ENCODE measurements around the gene RGL4.
"Not testable (repeated sequence)": the region's sequence is repeated elsewhere in the genome, so short reads cannot be mapped to it uniquely, and the experiment has no call there.

RGL4 gene, protein sequence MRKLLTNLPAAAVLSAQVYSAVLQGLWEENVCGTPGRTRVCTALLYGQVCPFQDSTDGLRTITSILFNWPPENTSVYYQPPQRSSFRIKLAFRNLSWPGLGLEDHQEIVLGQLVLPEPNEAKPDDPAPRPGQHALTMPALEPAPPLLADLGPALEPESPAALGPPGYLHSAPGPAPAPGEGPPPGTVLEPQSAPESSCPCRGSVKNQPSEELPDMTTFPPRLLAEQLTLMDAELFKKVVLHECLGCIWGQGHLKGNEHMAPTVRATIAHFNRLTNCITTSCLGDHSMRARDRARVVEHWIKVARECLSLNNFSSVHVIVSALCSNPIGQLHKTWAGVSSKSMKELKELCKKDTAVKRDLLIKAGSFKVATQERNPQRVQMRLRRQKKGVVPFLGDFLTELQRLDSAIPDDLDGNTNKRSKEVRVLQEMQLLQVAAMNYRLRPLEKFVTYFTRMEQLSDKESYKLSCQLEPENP

DNA sequence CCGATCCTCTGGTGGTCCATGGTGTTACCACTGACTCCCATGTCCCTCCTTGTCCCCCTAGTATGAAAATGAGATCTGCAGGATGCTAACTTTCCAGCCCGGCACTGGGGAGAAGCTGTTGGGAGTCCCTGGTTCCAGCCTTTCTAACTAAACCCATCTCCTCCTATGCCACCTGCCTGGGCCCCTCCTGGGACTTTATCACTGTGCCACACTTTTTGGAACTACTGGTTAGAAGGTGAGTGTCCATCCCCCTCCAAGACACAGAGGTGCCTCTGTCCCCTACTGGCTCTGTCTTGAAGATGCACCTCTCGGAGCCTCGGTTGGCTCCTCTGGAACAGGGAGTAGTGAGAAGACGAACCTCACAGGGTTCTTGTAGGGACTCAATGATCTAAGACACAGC lies at the start of gene RGL4:
Gene RGL4, plus strand, starts transcription at position 301 of the 400 bp plus-strand sequence. CDS start 1,018 bp downstream, outside the sequence.
- no peak within 1 kb of the TSS for H3K9ac ChIP-seq (ENCODE audit: low read length)
- H3K36me3 ChIP-seq (ENCODE audit: insufficient read depth, low read length) = peaks cover 38% of the 10 kb centered on the region
- no peaks in the 10 kb centered on the region for H3K27me3 ChIP-seq (ENCODE audit: control insufficient read depth in 1 of 2, insufficient read depth in 2 of 2, low read length in 2 of 2)
- H3K4me1 ChIP-seq (ENCODE audit: insufficient read depth, low read length) = no peaks in the 10 kb centered on the region
- H3K27ac ChIP-seq (ENCODE audit: low read depth, low read length) = no peak within 1 kb of the TSS
- no peak within 1 kb of the TSS for H3K4me3 ChIP-seq (ENCODE audit: low read depth in 1 of 2, low read length in 2 of 2)
- no peaks in the 10 kb centered on the region for H3K9me3 ChIP-seq (ENCODE audit: low read length)

DNA sequence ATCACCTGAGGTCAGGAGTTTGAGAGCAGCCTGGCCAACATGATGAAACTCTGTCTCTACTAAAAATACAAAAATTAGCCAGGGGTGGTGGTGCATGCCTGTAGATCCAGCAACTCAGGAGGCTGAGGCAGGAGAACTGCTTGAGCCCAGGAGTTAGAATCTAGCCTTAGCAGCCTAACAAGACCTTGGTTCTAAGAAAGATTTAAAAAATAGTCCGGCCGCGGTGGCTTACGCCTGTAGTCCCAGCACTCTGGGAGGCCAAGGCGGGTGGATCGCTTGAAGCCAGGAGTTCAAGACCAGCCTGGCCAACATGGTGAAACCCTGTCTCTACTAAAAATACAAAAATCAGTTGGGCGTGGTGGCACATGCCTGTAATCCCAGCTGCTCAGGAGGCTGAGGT lies 44.3 kb upstream of the RGL4 start:
- H3K4me3 ChIP-seq (ENCODE audit: low read depth in 1 of 2, low read length in 2 of 2); H3K4me1 ChIP-seq (ENCODE audit: insufficient read depth, low read length); H3K27ac ChIP-seq (ENCODE audit: low read depth, low read length); H3K36me3 ChIP-seq (ENCODE audit: insufficient read depth, low read length); H3K27me3 ChIP-seq (ENCODE audit: control insufficient read depth in 1 of 2, insufficient read depth in 2 of 2, low read length in 2 of 2); H3K9ac ChIP-seq (ENCODE audit: low read length); H3K9me3 ChIP-seq (ENCODE audit: low read length): not testable (repeated sequence)

DNA sequence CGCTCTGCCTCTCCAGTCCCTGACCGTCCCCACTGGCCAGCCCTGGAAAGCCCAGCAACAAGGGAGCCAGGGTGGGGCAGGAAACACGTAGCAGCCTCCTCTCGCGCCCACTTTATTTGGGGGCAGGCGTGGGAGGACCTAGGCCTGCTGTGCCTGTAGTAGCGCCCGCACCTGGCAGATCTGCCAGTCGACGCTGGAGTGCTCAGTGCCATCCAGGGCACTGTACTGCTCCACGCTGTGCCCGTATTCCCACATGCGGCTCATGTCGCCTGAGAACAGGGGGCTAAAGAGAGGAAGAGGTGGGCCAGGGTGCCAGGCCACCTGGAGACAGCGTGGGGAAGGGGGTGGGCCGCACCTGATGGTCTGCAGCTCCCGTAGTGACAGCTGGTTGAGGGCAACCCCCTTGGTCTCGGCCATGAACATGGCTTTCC lies 41.7 kb upstream of the RGL4 start:
- Histone ChIP-seq H3K36me3 (ENCODE audit: insufficient read depth, low read length) (no peaks in the 10 kb centered on the region), H3K4me1 (ENCODE audit: insufficient read depth, low read length) (no peaks in the 10 kb centered on the region), H3K9me3 (ENCODE audit: low read length) (no peaks in the 10 kb centered on the region), H3K9ac (ENCODE audit: low read length) (no peak overlapping the region), H3K4me3 (ENCODE audit: low read depth in 1 of 2, low read length in 2 of 2) (no peak overlapping the region), H3K27me3 (ENCODE audit: control insufficient read depth in 1 of 2, insufficient read depth in 2 of 2, low read length in 2 of 2) (no peaks in the 10 kb centered on the region), H3K27ac (ENCODE audit: low read depth, low read length) (no peak overlapping the region)

DNA sequence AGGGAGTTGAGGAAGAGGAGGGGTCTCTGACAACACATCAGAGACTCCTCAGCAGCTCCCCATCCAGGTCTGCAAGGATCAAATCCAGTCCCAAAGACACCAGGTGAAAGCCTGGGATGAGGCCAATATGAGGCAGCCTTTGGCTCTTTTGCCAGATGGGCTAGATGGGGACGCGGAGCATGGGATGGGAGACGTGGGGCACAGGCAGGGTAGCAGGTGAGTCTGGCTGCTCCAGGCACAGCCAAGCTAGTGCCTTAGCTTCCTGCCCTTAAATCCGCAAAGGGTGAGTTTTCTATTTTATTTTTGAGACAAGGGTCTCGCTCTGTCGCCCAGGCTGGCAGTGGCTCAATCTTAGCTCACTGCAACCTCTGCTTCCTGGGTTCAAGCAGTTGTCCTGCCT lies 39.1 kb upstream of the RGL4 start:
- Histone ChIP-seq H3K27ac (ENCODE audit: low read depth, low read length) (no peak overlapping the region), H3K36me3 (ENCODE audit: insufficient read depth, low read length) (no peaks in the 10 kb centered on the region), H3K9ac (ENCODE audit: low read length) (no peak overlapping the region), H3K9me3 (ENCODE audit: low read length) (no peaks in the 10 kb centered on the region), H3K27me3 (ENCODE audit: control insufficient read depth in 1 of 2, insufficient read depth in 2 of 2, low read length in 2 of 2) (no peaks in the 10 kb centered on the region), H3K4me3 (ENCODE audit: low read depth in 1 of 2, low read length in 2 of 2) (no peak overlapping the region), H3K4me1 (ENCODE audit: insufficient read depth, low read length) (no peaks in the 10 kb centered on the region)

DNA sequence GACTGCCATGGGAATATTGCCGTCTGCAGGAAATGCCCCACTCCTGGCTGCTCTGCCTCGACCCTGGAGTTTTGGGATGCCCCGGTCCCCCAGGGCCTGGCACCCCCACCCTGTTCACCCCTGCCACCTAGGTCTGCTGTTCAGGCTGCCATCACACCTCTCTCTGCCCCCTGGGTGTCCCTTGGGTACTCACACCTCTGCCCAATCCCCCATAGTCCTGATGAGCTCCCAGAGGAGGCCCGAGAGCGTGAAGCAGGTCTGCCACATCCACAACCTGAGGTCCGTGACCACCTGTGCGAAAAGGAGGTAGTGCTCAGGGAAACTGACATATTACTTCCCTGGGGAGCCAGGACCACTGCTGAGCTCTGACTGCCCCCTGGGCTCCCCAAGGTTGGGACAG lies 38.5 kb upstream of the RGL4 start:
- no peaks in the 10 kb centered on the region for H3K9me3 ChIP-seq (ENCODE audit: low read length)
- H3K36me3 ChIP-seq (ENCODE audit: insufficient read depth, low read length) = no peaks in the 10 kb centered on the region
- H3K27me3 ChIP-seq (ENCODE audit: control insufficient read depth in 1 of 2, insufficient read depth in 2 of 2, low read length in 2 of 2) = no peaks in the 10 kb centered on the region
- no peaks in the 10 kb centered on the region for H3K4me1 ChIP-seq (ENCODE audit: insufficient read depth, low read length)
- no peak overlapping the region for H3K4me3 ChIP-seq (ENCODE audit: low read depth in 1 of 2, low read length in 2 of 2)
- no peak overlapping the region for H3K27ac ChIP-seq (ENCODE audit: low read depth, low read length)
- no peak overlapping the region for H3K9ac ChIP-seq (ENCODE audit: low read length)

DNA sequence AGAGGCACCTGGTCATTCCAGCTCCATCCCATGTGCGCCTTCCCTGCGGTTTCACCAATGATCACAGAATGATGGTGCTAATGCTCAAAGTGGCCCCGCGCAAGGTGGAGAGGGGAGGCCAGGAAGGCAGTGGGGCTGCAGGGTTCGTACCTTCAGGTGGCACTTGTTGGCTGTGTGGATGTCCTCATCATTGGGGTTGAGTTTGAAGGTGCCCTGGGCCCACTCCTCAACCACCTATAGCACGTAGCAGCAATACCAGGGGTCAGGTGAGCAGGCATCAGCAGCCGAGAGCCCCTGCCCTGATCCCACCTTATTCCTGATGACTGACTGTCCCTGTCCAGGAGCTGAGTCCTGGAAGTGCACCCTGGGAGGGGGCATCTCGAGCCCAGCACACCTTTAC lies 38.1 kb upstream of the RGL4 start:
- Histone ChIP-seq H3K9ac (ENCODE audit: low read length) (no peak overlapping the region), H3K9me3 (ENCODE audit: low read length) (no peaks in the 10 kb centered on the region), H3K27me3 (ENCODE audit: control insufficient read depth in 1 of 2, insufficient read depth in 2 of 2, low read length in 2 of 2) (no peaks in the 10 kb centered on the region), H3K4me1 (ENCODE audit: insufficient read depth, low read length) (no peaks in the 10 kb centered on the region), H3K4me3 (ENCODE audit: low read depth in 1 of 2, low read length in 2 of 2) (no peak overlapping the region), H3K27ac (ENCODE audit: low read depth, low read length) (no peak overlapping the region), H3K36me3 (ENCODE audit: insufficient read depth, low read length) (no peaks in the 10 kb centered on the region)

DNA sequence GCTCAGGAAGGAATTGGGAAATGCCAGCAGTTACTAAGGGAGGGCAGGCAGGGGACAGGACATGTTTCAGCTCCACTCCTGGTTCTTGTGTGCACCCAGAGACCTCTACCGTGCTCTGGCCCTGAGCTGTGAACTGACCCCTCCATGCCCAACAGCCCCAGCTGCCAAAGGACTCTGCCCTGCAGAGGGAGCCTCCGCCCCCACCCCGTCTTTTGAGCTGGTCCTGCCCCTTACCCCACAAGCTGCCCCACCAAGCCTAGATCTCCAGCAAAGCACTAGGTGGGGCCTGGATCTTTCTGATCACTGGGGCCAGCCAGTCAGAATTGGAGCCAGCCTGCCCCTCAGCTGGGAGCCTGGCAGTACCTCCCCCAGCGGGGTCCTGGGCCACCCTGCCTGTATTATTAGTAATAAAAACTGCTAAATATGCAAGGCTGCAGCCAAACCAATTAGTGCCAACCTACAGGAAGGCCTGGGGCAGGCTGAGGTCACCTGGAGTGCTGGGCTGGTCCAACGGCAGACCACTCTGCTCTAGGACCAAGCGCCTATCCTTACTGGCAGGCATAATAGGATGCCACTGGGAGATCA lies 34.8 kb upstream of the RGL4 start:
- Histone ChIP-seq H3K27me3 (ENCODE audit: control insufficient read depth in 1 of 2, insufficient read depth in 2 of 2, low read length in 2 of 2) (no peaks in the 10 kb centered on the region), H3K36me3 (ENCODE audit: insufficient read depth, low read length) (peaks cover 15% of the 10 kb centered on the region), H3K4me3 (ENCODE audit: low read depth in 1 of 2, low read length in 2 of 2) (no peak overlapping the region), H3K9ac (ENCODE audit: low read length) (no peak overlapping the region), H3K27ac (ENCODE audit: low read depth, low read length) (no peak overlapping the region), H3K9me3 (ENCODE audit: low read length) (no peaks in the 10 kb centered on the region), H3K4me1 (ENCODE audit: insufficient read depth, low read length) (no peaks in the 10 kb centered on the region)

DNA sequence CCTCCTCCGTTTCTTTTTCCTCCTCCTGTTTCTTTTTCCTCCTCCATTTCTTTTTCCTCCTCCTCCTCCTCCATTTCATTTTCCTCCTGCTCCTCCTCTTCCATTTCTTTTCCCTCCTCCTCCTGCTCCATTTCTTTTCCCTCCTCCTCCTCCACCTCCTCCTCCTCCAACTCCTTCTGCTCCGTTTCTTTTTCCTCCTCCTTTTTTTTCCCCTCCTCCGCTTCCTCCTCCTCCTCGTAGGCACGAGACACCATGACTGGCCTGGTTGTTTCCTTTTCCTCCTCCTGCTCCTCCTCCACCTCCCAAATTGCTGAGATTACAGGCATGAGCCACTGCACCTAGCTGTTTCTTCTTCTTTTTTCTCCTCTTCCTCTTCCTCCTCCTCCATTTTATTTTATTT lies 33.1 kb upstream of the RGL4 start:
- no peak overlapping the region for H3K4me3 ChIP-seq (ENCODE audit: low read depth in 1 of 2, low read length in 2 of 2)
- H3K27ac ChIP-seq (ENCODE audit: low read depth, low read length) = no peak overlapping the region
- no peak overlapping the region for H3K9ac ChIP-seq (ENCODE audit: low read length)
- no peaks in the 10 kb centered on the region for H3K9me3 ChIP-seq (ENCODE audit: low read length)
- H3K27me3 ChIP-seq (ENCODE audit: control insufficient read depth in 1 of 2, insufficient read depth in 2 of 2, low read length in 2 of 2) = no peaks in the 10 kb centered on the region
- no peaks in the 10 kb centered on the region for H3K4me1 ChIP-seq (ENCODE audit: insufficient read depth, low read length)
- peaks cover 15% of the 10 kb centered on the region for H3K36me3 ChIP-seq (ENCODE audit: insufficient read depth, low read length)

DNA sequence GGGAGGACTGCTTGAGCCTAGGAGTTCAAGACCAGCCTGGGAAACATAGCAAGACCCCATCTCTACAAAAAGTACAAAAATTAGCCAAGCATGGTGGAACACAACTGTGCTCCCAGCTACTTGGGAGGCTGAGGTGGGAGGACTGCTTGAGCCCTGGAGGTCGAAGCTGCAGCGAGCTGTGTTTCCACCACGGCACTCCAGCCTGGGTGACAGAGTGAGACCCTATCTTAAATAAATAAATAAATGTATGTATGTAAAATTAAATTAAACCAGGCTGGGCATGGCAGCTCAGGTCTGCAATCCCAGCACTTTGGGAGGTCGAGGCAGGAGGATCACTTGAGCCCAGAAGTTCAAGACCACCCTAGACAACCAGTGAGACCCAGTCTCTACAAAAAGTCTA lies 30.4 kb upstream of the RGL4 start:
- not testable (repeated sequence) for H3K9me3 ChIP-seq (ENCODE audit: low read length); H3K27ac ChIP-seq (ENCODE audit: low read depth, low read length); H3K27me3 ChIP-seq (ENCODE audit: control insufficient read depth in 1 of 2, insufficient read depth in 2 of 2, low read length in 2 of 2); H3K4me3 ChIP-seq (ENCODE audit: low read depth in 1 of 2, low read length in 2 of 2); H3K4me1 ChIP-seq (ENCODE audit: insufficient read depth, low read length); H3K9ac ChIP-seq (ENCODE audit: low read length)
- peaks cover 15% of the 10 kb centered on the region for H3K36me3 ChIP-seq (ENCODE audit: insufficient read depth, low read length)

DNA sequence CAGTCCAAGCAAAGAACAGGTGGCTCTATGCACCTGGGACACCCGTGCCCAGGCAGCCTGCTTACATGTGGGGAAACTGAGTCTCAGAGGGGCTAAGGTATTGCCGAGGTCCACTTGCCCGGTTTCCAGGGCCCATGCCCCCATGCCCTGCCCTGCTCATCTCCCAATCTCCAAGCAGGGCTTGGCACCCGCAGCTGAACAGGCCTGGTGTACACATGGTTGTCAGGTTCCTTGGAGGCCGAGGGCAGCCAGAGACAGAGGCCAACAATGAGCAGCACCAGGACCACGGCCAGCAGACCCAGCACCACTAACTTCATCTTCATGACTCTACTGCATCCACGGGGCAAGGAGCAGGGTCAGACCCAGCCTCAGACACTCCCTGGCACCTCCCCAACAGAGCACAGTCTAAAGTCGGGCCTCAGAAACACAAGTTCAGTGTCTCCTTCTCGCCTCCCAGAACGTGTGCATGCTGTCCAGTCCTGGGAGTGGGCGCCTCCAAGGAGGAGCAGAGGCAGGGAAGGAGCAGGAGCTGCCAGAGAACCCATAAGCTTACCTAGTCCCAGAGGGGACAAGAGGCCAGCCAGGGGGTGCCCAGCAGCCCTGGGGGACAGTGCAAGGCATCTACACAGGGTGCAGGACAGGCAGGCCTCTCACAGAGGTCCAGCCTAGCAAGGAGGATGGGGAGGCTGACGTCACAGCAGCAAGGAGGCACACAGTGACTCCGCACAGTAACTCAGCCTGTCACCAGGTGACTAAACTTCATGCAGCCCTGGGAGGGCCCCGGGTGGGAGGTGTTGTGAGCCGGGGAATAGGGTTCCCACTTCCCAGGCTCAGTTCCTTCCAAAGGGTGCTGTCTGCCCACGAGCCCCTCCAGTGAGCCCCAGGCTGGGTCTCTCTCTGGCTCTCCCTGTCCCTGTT lies 20.2 kb upstream of the RGL4 start:
- no peaks in the 10 kb centered on the region for H3K36me3 ChIP-seq (ENCODE audit: insufficient read depth, low read length)
- no peak overlapping the region for H3K9ac ChIP-seq (ENCODE audit: low read length)
- no peaks in the 10 kb centered on the region for H3K27me3 ChIP-seq (ENCODE audit: control insufficient read depth in 1 of 2, insufficient read depth in 2 of 2, low read length in 2 of 2)
- H3K4me1 ChIP-seq (ENCODE audit: insufficient read depth, low read length) = no peaks in the 10 kb centered on the region
- no peak overlapping the region for H3K4me3 ChIP-seq (ENCODE audit: low read depth in 1 of 2, low read length in 2 of 2)
- no peak overlapping the region for H3K27ac ChIP-seq (ENCODE audit: low read depth, low read length)
- H3K9me3 ChIP-seq (ENCODE audit: low read length) = no peaks in the 10 kb centered on the region

DNA sequence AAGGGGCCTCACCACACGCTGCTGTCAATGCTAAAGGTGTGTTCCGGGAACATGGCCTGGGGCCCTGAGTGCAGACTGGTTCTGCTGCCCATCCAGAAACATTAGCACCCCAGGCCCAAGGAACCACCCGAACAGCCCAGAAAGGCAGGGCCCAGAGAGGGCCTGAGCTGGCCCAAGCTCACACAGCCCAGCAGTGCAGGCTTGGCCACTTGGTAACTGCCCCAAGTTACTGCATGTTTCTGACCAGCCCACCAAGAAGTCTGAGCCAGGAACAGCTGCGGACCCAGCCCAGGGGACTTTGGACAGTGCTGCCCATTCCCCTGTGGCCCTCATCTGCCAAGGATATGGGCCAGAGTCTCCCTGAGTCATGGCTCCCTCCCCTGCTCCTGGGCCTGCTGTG lies 19.4 kb upstream of the RGL4 start:
- H3K27ac ChIP-seq (ENCODE audit: low read depth, low read length); H3K9me3 ChIP-seq (ENCODE audit: low read length); H3K27me3 ChIP-seq (ENCODE audit: control insufficient read depth in 1 of 2, insufficient read depth in 2 of 2, low read length in 2 of 2); H3K9ac ChIP-seq (ENCODE audit: low read length); H3K4me3 ChIP-seq (ENCODE audit: low read depth in 1 of 2, low read length in 2 of 2); H3K36me3 ChIP-seq (ENCODE audit: insufficient read depth, low read length); H3K4me1 ChIP-seq (ENCODE audit: insufficient read depth, low read length): not testable (repeated sequence)

Data from muscle layer of colon (tissue), 2 donors.